ENCODE data around the gene HLA-DQB2. TPM values are rescaled to one million over a fixed set of nuclear protein-coding genes. Genes with fewer than 3 reads are reported as not detected.

The HLA-DQB2 gene
- total RNA-seq, 4 donors from 2014 or later, result 63.7 to 89.1 (median 68.7) TPM

GRCh38 chr6:32799168-32799567, 35.8 kb upstream of the HLA-DQB2 start:
- TF ChIP-seq CTCF (IDR thresholded peaks at IDR 0.05) (no peak), POLR2A (IDR thresholded peaks at IDR 0.05) (no peak)
- WGBS, 2 donors, result 91 to 94% methylated on average over 3 of the region's 3 CpGs
- no peak overlapping the region for H3K4me3 ChIP-seq (ENCODE audit: low read depth, poor library complexity, severe bottlenecking)
- no peak for DNase-seq (ENCODE audit: low spot score in 2 of 2)
- intact Hi-C loops (cut with DNase I; ENCODE audit: low total_unique reads), result loop anchor here (10.0 kb wide), 1 partner anchor 384 kb away; no protein-coding TSS in a partner anchor

- no peak for TF ChIP-seq POLR2A (IDR thresholded peaks at IDR 0.05)
- peak in 1 of 3 donors; percentile 31 for TF ChIP-seq CTCF (IDR thresholded peaks at IDR 0.05)
- intact Hi-C loops (cut with DNase I; ENCODE audit: low total_unique reads), result loop anchor here (10.0 kb wide), 1 partner anchor 382 kb away; no protein-coding TSS in a partner anchor
- 9 to 13% methylated on average over 30 of the region's 30 CpGs for WGBS, 2 donors
- no peak overlapping the region for H3K4me3 ChIP-seq (ENCODE audit: low read depth, poor library complexity, severe bottlenecking)
- DNase-seq (ENCODE audit: low spot score in 2 of 2), result peak; percentile 72 to 96
Measured at GRCh38 chr6:32796848-32797776, 33.8 kb upstream of the HLA-DQB2 start.

- DNase-seq (ENCODE audit: low spot score in 2 of 2), result no peak
Measured at GRCh38 chr6:32794510-32794909, 31.2 kb upstream of the HLA-DQB2 start.

GRCh38 chr6:32792901-32793435, 29.6 kb upstream of the HLA-DQB2 start:
- DNase-seq (ENCODE audit: low spot score in 2 of 2), result no peak
- WGBS, 2 donors, result 42 to 64% methylated on average over 3 of the region's 3 CpGs
- intact Hi-C loops (cut with DNase I; ENCODE audit: low total_unique reads), result loop anchor here (10.0 kb wide), 1 partner anchor 378 kb away; no protein-coding TSS in a partner anchor
- no peak for TF ChIP-seq CTCF (IDR thresholded peaks at IDR 0.05)
- no peak for TF ChIP-seq POLR2A (IDR thresholded peaks at IDR 0.05)
- no peak overlapping the region for H3K4me3 ChIP-seq (ENCODE audit: low read depth, poor library complexity, severe bottlenecking)

More at GRCh38 chr6:32794510-32794909, 31.2 kb upstream of the HLA-DQB2 start:
- H3K4me3 ChIP-seq (ENCODE audit: low read depth, poor library complexity, severe bottlenecking), result no peak overlapping the region
- TF ChIP-seq CTCF (IDR thresholded peaks at IDR 0.05) (no peak), POLR2A (IDR thresholded peaks at IDR 0.05) (no peak)
- intact Hi-C loops (cut with DNase I; ENCODE audit: low total_unique reads), result loop anchor here (10.0 kb wide), 1 partner anchor 380 kb away; no protein-coding TSS in a partner anchor
- 69% methylated on average over 2 of the region's 2 CpGs for WGBS, 2 donors

GRCh38 chr6:32790306-32790705, 27.0 kb upstream of the HLA-DQB2 start:
- intact Hi-C loops (cut with DNase I; ENCODE audit: low total_unique reads), result loop anchor here (10.0 kb wide), 1 partner anchor 376 kb away; no protein-coding TSS in a partner anchor
- TF ChIP-seq CTCF (IDR thresholded peaks at IDR 0.05) (no peak), POLR2A (IDR thresholded peaks at IDR 0.05) (no peak)
- H3K4me3 ChIP-seq (ENCODE audit: low read depth, poor library complexity, severe bottlenecking), result no peak overlapping the region
- DNase-seq (ENCODE audit: low spot score in 2 of 2), result no peak
- 39% methylated on average over 2 of the region's 2 CpGs for WGBS, 2 donors
